PC-3 (cell line): ENCODE data around the gene RAI1.

Source experiments
- CTCF ChIP-seq: fragments of 300-600 bp; sonication (generic); conservative IDR thresholded peaks from 2 replicates; pipeline ENCODE4 v1.5.1; 2017; ENCODE audit warnings: antibody characterized with exemption, low read depth, mild to moderate bottlenecking, low read length
- EZH2 ChIP-seq: fragments of 300-600 bp; sonication (generic); IDR thresholded peaks from one replicate; pipeline ENCODE4 v1.6.1; 2017; ENCODE audit warnings: antibody characterized with exemption, mild to moderate bottlenecking, low read length; ENCODE audit not compliant: unreplicated experiment

DNA sequence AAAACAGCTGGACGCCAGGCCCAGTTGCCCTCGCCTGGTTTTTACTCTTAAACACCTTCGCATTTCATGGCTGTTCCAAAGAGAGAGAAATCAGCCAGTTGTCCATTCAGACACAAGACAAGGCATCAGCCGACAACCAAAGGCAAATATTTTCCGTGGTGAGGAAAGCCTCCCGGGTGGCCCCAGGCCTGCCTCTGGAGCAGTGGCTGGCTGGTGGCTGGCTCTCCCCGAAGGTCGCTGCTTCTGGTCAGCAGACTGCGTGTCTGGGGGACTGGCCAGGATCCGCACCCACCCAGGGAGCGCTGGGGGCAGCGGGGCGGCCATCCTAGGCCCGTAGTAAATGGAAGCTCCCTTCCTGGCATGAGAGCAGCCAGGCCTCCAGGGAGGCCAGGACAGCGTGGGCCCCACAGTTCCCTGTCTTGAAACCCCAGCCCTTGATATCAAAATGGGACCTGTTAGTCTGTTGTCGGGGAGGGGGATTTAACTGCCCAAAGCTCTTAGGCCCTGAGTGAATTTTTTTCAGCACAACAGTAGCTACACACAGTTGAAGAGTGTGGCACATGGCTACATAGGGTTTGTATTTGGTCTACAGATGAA, 97.9 kb downstream of the RAI1 start:
- TF ChIP-seq CTCF (no peak), EZH2 (no peak)
